Fibroblast of the aortic adventitia (primary cell): Measurements from ENCODE around the gene JKAMP. TPM values are rescaled to one million over a fixed set of nuclear protein-coding genes. Genes with fewer than 3 reads are reported as not detected.
A peak's percentile ranks its signal among the peaks of the same experiment; 100 is the strongest.

Experiments
- DNase-seq: peaks from one replicate; pipeline ENCODE4 v3.0.0-alpha.2; 2010; ENCODE audit warnings: low read depth
- H3K4me3 ChIP-seq: 2 replicates; pipeline ENCODE4 v1.5.1; 2011; ENCODE audit warnings: low read depth, mild to moderate bottlenecking, control low read depth, low read length, moderate library complexity
- CTCF ChIP-seq: IDR thresholded peaks from 2 replicates; pipeline ENCODE4 v1.5.1; 2011; ENCODE audit warnings: mild to moderate bottlenecking, low read length, control low read depth, inconsistent platforms; ENCODE audit not compliant: insufficient read depth
- total RNA-seq: library from RNA; depleted of rRNA; stranded (reverse); fragments of >200 nt; gene quantifications from 2 replicates; pipeline ENCODE4 v1.2.3, GENCODE V29; 2012; ENCODE audit warnings: low replicate concordance

The JKAMP gene
- total RNA-seq, 1 donor: 105 TPM

DNA sequence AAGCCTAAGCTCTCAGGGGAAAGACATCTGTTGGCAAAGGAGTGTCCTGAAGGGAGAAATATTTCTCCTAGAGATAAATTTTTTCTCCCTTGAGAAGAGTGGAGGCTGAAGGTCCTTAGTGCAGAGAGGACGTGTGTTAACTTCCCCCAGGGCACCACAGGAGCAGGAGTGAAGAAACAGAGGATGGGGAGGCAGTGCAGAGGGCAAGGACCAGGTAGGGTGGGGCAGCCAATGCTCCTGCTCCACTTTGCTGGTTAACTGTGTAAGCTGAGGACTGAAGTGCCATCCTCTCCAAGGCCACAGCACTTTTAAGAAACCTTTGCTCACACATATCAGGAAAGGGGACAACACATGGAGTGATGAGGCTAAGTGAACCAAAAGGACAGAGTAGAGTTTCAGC is 4.2 kb upstream of the JKAMP start:
- no peak for DNase-seq
- TF ChIP-seq CTCF: no peak
- H3K4me3 ChIP-seq: peak overlapping the region; percentile 6

GRCh38 chr14:59481407-59481806 is 2.9 kb upstream of the JKAMP start:
- no peak for TF ChIP-seq CTCF
- peak overlapping the region; percentile 95 for H3K4me3 ChIP-seq
- DNase-seq: no peak

- TF ChIP-seq CTCF: no peak
- H3K4me3 ChIP-seq: peak overlapping the region; percentile 95
- DNase-seq: peak; percentile 85
These were observed 2.3 kb upstream of the JKAMP start for GRCh38 chr14:59481871-59482540.

- TF ChIP-seq CTCF: no peak
- H3K4me3 ChIP-seq: peak overlapping the region; percentile 95
- DNase-seq: peak; percentile 94
These were observed 1.6 kb upstream of the JKAMP start for GRCh38 chr14:59482541-59483331.

GRCh38 chr14:59483363-59483762 is 954 bp upstream of the JKAMP start:
- DNase-seq: peak; percentile 80
- H3K4me3 ChIP-seq: peak overlapping the region; percentile 95
- no peak for TF ChIP-seq CTCF

- H3K4me3 ChIP-seq: peak overlapping the region; percentile 95
- TF ChIP-seq CTCF: no peak
- DNase-seq: no peak
These were observed 390 bp downstream of the JKAMP start for GRCh38 chr14:59484639-59485175.
